Gastrocnemius medialis (tissue), 4 donors: Measurements from ENCODE around the gene GTSE1.

ENCODE experiments used
- POLR2A ChIP-seq, 2 donors: fragments of 450-650 bp; IDR thresholded peaks; one replicate each; pipeline ENCODE4 v1.6.1; 2017; ENCODE audit warnings: antibody characterized with exemption in 2 of 2, mild to moderate bottlenecking in 2 of 2, moderate library complexity in 2 of 2
- TF ChIP-seq, protein P1 (sequence below), 5 experiments: fragments of 450-650 bp in 3 of 5; fragments of 200-600 bp in 2 of 5; sonication (generic) in 2 of 5; IDR thresholded peaks in 4 of 5; conservative IDR thresholded peaks in 1 of 5; 1 replicate in 4 of 5; 2 replicates in 1 of 5; pipeline ENCODE4 v1.5.1; 2016 to 2019; ENCODE audit warnings: antibody characterized with exemption in 5 of 5, mild to moderate bottlenecking in 3 of 5, moderate library complexity in 3 of 5

DNA sequence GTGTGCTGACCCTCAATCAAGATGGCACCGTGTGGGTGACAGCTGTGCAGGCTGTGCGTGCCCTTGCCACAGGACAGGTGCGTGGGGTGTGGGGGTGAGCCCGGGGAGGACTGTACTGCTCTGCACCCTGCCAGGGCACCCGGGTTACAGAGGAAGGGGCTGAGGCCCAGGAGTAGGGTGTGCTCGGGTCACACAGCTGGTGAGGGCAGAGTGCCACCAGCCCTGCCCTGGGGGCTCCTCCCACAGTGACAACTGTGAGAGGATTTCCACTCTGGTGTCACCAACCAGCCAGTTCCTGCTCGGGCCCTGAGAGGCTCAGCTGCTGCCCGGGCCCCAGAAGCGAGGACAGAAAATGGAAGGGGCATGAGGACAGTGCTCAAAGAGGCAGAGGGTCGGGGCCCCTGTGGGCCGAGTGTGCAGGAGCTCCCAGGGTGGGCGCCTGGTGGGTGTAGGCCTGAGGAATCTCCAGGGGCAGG, 59.4 kb downstream of the GTSE1 start:
- TF ChIP-seq POLR2A (IDR thresholded peaks at IDR 0.05), result no peak
- TF ChIP-seq, protein P1, sequence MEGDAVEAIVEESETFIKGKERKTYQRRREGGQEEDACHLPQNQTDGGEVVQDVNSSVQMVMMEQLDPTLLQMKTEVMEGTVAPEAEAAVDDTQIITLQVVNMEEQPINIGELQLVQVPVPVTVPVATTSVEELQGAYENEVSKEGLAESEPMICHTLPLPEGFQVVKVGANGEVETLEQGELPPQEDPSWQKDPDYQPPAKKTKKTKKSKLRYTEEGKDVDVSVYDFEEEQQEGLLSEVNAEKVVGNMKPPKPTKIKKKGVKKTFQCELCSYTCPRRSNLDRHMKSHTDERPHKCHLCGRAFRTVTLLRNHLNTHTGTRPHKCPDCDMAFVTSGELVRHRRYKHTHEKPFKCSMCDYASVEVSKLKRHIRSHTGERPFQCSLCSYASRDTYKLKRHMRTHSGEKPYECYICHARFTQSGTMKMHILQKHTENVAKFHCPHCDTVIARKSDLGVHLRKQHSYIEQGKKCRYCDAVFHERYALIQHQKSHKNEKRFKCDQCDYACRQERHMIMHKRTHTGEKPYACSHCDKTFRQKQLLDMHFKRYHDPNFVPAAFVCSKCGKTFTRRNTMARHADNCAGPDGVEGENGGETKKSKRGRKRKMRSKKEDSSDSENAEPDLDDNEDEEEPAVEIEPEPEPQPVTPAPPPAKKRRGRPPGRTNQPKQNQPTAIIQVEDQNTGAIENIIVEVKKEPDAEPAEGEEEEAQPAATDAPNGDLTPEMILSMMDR (IDR thresholded peaks at IDR 0.05 in 4 of 5, conservative IDR thresholded peaks at IDR 0.05 in 1 of 5), result no peak
